GM21723 (cell line): Measurements from ENCODE around the gene PLSCR3.
A peak's percentile ranks its signal among the peaks of the same experiment; 100 is the strongest.

Source experiments
- ATAC-seq: cut with Tn5 transposase; IDR thresholded peaks from one replicate; pipeline ENCODE4 v1.9.1; 2021; ENCODE audit warnings: mild to moderate bottlenecking, moderate library complexity; ENCODE audit not compliant: unreplicated experiment

PLSCR3 gene

GRCh38 chr17:7407082-7407481 is 12.8 kb upstream of the PLSCR3 start:
- no peak for ATAC-seq

DNA sequence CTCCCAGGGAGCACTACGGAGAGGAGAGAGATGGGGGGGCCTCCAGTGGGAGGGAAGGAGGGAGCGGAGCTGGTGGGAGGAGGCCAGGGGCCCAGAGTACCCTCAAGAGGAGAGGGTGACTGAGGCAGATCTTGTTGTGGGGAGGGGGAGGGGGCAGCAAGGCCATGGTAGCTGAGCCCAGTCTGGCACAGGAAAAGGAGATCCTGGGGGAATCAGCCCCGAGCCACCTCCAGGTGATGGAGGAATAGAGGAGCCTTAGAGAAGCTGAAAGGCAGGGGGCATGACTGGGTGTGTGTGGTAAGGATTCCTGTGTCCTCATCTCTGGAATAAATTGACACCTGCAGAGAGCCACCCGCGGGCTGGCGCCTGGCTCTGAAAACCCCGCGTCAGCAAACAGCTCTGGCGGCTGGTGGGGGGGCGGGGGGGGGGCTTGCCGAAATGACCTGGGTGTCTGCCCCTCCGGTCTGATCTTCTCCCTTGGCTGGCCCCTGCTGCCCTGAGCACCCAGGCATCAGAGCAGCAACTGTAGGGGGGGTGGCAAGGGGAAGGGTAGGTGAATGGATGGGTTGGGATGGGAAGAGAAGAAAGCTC is 12.0 kb upstream of the PLSCR3 start:
- no peak for ATAC-seq

GRCh38 chr17:7405350-7406234 is 11.3 kb upstream of the PLSCR3 start:
- no peak for ATAC-seq

- peak; percentile 25 for ATAC-seq
Measured at GRCh38 chr17:7404737-7405349, 10.5 kb upstream of the PLSCR3 start.

DNA sequence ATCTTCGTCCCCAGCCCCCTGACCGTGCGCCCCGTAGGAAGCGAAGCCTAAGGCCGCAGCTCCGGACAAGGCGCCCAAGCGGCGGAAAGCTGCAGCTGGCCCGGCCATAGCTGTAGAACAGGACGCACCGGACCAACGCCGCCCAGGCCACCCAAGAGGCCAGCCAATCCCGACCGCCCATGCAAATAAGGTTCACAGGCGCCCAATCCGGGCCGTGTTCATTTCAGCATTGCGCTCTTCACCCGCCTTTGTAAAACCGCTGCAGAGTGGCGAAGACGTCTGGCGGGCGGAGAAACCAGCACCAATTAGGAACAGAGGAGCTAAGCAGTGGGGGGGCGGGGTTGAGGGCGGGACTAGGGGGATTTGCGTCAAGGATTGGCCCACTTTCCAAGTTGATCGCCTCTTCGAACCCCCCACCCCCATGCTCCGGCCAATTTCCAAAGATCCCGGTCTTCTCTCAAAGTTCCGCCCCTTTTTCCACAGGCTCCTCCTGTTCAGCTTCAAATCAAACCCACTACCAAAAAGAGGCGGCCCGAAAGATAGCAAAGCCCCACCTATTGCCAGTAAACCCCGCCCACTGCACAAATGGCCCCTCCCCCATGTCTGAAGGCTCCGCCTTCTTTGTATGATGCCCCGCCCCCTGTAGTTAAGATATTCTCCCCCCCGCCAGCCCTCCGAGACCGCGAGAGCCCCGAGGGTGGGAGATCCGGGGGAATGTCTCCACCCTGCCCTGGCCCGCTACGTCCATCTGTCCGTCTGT is 9.8 kb upstream of the PLSCR3 start, which contains the start of gene TMEM256:
Gene TMEM256 (minus strand): TSS at position 121 of the 760 bp plus-strand sequence. CDS start 13 bp downstream, at position 108.
- peak; percentile 91 for ATAC-seq

DNA sequence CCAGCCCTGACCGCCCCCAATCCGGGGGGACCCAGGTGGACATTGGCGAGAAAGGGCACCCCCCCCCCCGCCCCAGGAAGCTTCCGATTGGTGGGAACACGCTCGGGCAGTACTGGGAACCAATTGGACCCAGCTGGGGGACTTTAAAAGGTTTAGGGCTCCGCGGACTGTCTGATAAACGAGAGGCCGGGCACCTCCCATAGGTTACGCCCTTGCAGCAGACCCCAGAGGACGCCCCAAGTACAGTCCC is 9.3 kb upstream of the PLSCR3 start:
- peak; percentile 15 for ATAC-seq

- no peak for ATAC-seq
Measured at GRCh38 chr17:7403043-7403726, 8.9 kb upstream of the PLSCR3 start.

DNA sequence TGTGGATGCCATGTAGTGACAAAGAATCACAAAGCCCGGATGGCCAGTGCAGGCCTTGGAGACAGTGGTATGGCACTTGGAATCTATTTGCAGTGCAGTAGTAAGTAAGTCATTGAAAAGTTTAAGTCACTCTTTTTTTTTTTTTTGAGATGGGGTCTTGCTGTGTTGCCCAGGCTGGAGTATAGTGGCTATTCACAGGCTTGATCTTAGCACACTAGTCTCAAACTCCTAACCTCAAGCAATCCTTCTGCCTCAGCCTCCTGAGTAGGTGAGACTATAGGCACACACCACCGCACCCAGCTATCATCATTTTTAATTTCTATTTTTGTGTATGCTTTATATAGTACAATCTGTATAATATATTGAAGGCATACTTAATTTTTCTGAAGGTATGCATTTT is 4.3 kb upstream of the PLSCR3 start:
- no peak for ATAC-seq

- no peak for ATAC-seq
Measured at GRCh38 chr17:7396147-7396546, 1.8 kb upstream of the PLSCR3 start.

GRCh38 chr17:7393613-7394451 is 493 bp downstream of the PLSCR3 start:
- ATAC-seq: peak; percentile 51

GRCh38 chr17:7392696-7393612 is 1.4 kb downstream of the PLSCR3 start:
- ATAC-seq: no peak

GRCh38 chr17:7391307-7391706 is 3.0 kb downstream of the PLSCR3 start:
- no peak for ATAC-seq

DNA sequence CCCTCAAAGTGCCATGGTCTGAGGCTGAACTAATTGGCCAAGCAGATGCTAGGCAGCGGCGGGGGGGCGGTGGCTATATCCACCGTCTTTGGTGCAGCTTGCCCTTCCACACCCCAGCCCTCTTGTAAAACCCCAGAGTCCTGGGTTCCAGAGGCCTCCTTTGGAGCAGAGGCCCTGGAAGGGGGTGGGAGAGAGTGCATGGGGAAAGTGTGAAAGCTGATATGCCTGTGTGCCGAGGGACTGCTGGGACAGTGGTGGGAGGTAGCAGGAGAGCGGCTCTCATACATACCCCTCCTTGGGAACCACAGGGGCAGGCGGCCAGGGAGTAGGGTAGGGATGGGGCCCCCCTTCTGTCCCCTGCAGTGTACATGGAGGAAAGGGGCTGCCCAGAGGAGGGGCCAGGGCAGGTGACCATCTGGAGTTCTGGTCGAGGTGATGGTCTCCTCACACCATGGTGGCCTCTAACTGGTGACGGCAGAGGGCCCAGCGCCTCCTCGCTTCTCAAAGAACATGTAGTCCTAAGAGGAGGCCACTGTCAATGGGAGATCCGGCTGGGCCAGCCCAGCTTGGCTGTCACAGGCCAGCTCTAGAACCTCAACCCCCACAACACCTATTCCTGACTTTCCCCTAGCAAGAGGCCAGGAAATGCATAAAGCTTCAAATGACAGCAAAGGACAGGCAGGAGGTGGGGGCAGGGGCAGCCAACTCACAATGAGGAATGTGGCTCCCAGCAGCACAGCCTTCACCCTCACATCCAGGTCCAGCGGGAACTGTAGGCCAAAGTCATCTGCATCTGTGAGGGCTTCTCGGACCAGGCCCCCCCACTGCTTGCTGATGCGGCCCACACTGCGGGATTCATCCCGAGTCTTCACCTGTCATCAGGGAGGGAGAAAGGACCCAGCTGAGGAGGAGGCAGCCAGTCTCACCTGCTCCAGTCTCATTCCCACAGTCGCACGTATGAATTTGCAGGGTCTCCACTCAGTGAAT is 4.1 kb downstream of the PLSCR3 start:
- no peak for ATAC-seq

- no peak for ATAC-seq
Measured at GRCh38 chr17:7388856-7389255, 5.5 kb downstream of the PLSCR3 start.

DNA sequence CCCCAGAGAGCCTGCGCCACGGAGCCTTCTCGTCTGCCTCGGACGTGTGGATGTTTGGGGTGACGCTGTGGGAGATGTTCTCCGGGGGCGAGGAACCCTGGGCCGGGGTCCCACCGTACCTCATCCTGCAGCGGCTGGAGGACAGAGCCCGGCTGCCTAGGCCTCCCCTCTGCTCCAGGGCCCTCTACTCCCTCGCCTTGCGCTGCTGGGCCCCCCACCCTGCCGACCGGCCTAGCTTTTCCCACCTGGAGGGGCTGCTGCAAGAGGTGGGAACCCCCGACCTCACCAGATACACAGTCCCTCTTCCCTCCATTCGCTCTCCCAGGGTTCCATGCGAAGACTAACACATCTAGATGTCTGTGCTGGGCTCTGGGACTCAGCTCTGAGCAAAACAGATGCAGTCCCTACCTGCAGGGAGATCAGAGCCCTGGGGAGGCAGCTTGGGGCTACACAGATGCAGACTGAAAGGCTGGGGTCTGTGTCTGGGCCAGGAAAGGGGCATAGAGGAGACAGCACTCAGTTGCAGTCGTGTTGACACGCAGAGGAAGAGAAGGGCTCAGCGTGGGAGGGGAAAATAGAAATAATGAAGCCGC is 9.7 kb downstream of the PLSCR3 start:
- ATAC-seq: no peak

- peak; percentile 63 for ATAC-seq
Measured at GRCh38 chr17:7383742-7384488, 10.4 kb downstream of the PLSCR3 start.

- ATAC-seq: no peak
Measured at GRCh38 chr17:7383371-7383741, 11.0 kb downstream of the PLSCR3 start.
